GM19240 (cell line): ENCODE results near the gene TNFRSF17.
"Not testable (repeated sequence)": the region's sequence is repeated elsewhere in the genome, so short reads cannot be mapped to it uniquely, and the experiment has no call there.

Source experiments
- DNase-seq: peaks from one replicate; pipeline ENCODE4 v3.0.0; 2011; ENCODE audit warnings: low spot score; ENCODE audit not compliant: insufficient read length

The TNFRSF17 gene

DNA sequence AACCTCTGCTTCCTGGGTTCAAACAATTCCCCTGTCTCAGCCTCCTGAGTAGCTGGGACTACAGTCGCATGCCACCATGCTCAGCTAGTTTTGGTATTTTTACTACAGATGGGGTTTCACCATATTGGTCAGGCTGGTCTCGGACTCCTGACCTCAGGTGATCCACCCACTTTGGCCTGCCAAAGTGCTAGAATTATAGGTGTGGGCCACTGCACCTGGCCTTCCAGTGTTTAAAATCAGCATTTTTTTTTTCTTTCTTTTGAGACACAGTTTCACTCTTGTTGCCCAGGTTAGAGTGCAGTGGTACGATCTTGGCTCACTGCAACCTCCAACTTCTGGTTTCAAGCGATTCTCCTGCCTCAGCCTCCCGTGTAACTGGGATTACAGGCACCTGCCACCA is 5.3 kb downstream of the TNFRSF17 start:
- DNase-seq, result not testable (repeated sequence)

DNA sequence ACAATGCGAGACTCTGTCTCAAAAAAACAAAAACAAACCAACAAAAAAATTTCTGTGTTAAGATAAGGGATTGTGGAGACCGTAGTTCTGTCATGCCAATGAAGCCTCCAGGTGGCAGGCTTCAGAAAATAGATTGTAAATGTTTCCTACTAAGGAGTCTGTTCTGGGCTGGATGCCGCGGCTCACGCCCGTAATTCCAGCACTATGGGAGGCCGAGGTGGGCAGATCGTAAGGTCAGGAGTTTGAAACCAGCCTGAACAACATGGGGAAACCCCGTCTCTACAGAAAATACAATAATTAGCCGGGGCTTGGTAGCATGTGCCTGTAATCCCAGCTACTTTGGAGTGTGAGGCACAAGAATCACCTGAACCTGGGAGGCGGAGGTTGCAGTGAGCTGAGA is 7.1 kb downstream of the TNFRSF17 start:
- no peak for DNase-seq

DNA sequence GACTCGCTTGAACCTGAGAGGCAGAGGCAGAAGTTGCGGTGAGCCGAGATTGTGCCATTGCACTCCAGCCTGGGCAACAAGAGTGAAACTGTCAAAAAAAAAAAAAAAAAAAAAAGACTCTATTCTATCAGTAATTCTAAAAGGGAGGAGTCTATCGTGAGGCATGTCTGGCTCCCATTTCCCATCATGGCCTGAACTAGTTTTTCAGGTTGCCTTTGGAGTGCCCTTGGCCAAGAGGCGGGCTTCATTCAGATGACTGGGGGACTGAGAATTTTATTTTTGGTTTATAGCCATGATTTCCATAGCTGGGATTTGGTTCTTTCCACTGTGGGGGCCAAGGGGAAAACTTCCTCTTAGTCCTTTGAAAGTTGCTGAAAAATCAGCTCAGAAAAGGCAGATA is 8.1 kb downstream of the TNFRSF17 start:
- no peak for DNase-seq

DNA sequence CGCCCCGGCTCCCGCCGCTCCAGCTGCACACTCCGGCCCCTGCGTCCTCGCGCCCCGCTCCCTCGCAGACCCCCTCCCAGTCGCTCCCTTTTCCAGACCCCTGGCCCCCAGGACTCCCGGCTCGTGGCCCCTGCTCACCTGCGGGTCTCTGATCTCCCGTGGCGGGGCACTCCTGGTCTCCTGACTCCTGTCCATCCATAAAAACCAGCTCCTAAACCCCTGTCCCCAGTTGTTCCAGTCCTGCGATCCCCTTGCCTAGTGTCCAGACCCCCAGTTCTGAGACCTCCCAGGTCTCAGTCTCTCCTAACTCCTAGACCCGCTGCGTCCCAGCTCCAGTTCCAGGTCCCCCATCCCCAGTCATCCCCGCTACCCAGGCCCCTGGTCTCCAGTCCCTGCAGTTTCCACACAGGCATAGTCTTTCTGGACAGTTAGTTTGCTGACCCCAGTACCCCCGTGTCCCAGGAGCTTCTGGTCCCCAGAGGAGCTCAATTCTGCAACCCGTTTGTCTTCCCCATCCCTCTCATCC is 11.9 kb downstream of the TNFRSF17 start:
- no peak for DNase-seq

DNA sequence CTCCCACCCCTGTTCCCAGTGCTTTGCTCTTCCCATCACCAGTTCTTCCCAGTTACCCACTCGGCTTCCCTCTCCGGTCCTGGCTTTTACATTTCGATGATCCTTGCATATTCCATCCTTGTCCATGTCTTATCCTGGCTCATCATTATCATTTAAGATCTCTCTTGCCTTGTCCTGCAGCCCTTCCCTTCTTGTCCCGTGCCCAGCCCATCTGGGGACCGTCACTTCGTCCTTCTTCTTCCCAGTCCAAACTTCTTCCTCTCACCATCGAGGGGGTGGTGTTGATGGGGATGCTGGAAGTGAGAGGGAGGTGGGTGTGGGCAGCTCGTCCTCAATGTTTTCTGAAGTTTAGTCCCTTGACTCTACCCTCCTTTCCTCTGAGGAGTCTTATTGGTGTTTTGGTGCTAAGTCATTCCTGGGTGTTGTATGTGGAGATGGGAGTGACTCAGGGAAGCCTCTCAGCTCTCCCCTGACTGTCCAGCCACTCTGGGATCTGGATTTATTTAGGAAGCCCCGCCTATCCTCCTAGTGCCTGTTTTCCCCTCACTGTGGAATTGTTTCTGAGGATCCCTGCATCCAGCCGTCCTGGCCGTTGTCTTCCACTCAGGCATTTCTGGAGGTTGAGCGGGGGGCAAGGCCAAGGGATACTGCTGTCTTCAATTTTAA is 12.5 kb downstream of the TNFRSF17 start:
- no peak for DNase-seq

DNA sequence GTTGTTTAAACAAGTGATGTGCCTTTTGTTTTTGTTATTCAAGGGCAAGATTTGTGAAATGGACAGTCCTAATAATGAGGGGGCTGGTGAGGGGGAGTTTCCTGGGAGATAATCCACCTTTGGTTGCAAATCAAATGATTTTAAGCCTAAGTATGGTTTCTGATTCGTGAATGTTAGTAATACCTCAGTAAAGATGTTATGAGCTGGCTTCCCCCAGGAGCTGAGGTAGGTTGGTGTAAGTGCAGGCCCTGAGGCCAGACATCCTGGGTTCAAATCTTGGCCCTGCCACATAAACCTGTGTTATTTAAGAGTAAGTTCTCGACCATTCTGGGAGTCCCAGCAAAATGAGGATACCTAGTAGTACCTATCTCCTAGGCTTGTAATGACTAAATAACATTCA is 13.1 kb downstream of the TNFRSF17 start:
- DNase-seq, result no peak

DNA sequence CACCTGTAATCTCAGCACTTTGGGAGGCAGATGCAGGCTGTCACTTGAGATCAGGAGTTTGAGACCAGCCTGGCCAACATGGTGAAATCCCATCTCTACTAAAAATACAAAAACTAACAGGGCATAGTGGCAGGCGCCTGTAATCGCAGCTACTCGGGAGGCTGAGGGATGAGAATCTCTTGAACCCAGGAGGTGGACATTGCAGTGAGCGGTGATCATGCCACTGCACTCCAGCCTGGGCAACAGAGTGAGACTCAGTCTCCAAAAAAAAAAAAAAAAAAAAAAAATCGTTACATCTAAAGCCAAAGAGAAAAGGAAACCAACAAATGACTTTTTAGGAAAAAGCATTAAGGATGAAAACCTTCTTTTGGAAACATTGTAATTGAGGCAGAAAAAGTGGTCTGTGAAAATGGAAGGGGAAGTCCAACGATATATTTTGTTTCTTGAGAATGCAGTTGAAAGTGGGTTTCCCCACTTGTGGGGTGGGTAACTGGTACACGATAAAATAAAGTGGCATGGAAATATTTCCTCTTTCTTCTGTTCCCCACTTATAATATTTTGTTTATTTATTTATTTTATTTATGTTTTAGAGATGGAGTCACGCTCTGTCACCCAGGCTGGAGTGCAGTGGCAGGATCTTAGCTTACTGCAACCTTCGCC is 14.1 kb downstream of the TNFRSF17 start:
- DNase-seq, result no peak

DNA sequence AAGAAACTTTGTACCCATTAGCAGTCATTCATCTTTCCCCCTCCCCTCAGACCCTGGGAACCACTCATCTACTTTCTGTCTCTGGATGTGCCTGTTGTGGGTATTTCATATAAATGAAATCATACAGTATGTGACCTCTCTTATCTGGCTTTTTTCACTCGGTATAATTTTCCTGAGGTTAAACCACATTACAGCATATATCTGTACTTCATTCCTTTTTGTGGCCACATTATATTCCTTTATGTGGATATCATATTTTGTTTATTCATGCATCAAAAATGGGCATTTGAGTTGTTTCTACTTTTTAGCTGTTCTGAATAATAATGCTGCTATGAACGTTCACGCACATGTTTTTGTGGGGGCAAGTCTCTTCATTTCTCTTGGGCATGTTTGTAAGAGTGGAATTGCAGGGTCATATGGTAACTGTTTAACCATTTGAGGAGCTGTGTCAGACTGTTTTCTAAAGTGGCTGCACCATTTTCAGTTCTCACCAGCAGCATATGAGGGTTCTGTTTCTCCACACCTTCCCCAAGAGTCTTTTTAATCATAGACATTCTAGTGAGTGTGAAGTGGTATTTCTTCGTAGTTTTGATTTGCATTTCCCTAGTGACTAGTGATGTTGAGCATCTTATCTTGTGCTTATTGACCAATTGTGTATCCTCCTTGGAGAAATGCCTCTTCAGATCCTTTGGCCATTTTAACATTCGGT is 15.3 kb downstream of the TNFRSF17 start:
- DNase-seq, result no peak

DNA sequence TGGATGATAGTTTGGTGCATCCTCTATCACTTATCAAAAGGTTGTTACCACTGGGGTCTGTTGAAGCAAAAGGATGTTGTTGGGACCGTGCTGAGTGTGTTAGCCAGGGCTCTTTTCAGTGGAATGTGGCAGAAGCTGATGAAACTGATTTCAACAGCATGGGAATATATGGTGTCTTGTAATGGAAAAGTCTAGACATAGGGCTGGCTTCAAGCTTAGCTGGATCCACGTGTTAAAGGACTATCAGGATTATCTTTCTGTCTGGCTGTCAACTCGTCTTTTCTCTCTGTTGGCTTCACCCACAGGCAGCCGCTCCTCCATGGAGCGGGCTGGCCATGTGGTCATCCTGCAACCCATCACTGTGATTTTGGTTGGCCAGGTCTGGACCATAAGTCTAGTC is 20.2 kb downstream of the TNFRSF17 start:
- no peak for DNase-seq

DNA sequence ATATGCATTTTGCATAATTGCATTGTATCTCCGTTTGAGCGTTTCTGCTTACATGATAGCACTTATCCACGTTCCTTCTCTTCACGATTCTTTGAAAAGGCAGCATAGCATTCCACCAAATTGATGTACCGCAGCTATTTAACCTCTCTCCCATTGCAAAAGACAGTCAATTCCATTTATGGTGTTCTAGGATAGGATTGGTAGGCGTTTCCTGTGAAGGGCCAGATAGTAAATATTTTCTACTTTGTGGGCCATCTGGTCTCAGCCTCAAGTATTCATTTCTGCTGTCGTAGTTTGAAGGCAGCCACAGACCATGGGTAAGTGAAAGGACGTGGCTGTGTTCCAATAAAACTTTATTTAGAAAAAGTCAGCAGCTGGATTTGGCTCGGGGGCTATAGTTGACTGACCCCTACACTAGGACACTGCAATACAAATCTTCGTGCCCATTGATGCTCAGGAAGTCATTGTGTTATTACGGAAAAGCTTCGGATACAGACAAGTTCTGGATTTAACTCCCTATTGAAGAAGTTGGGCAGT is 21.6 kb downstream of the TNFRSF17 start:
- no peak for DNase-seq

DNA sequence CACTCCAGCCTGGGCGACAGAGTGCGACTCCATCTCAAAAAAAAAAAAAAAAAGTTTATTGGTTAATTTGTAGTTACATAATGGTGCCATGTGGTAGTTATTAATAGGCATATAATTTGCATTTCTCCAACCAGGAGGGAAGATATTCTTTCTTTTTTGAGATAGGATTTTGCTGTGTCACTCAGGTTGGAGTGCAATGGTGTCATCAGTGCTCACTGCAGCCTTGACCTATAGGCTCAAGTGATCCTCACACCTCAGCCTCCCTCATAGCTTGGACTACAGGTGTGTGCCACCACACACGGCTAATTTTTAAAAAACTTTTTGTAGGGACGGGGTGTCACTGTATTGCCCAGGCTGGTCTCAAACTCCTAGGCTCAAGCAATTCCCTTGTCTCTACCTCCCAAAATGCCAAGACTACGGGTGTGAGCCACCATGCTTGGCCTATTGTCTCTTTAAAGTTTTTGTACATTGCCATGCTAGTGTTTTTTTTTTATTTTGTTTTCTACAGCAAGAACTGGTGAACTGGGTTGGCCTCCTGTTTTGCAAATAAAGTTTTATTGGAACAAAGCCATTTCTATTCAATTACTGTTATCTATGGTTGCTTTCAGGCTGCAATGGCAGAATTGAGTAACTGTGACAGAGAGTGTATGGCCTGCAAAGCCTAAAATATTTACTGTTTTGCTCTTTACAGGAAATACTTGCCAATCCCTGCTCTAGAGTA is 23.4 kb downstream of the TNFRSF17 start:
- DNase-seq, result no peak

DNA sequence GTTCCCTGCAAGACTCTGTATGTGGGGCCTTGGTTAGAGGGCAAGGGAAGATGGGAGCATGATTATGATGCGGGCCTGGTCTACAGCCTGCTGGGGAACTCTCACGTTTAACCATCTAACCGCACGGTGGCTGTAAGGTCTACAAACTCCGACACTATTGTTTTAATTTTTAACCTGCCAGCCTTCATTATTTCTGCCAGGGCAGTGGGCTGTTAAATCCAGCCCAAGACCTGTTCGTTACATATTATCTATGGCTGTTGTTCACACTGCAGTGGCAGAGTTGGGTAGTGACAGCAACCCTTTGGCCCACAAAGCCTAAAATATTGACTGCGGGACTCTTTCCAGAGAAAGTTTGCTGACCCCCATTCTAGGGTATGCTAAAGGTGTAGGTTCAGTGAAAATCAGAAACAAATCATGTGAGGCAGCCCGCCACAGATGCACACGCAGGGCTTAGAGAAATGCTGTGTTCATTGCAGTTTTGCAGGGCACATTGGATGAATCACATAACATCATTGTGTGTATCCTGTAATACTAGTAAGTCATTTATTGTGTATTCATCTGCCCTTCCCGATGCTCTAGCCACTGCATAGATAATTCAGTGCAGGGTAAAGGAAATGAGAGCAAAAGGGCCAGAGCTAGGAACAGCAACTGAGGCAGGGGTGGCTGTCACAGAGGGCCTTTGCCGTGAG is 25.8 kb downstream of the TNFRSF17 start:
- no peak for DNase-seq

DNA sequence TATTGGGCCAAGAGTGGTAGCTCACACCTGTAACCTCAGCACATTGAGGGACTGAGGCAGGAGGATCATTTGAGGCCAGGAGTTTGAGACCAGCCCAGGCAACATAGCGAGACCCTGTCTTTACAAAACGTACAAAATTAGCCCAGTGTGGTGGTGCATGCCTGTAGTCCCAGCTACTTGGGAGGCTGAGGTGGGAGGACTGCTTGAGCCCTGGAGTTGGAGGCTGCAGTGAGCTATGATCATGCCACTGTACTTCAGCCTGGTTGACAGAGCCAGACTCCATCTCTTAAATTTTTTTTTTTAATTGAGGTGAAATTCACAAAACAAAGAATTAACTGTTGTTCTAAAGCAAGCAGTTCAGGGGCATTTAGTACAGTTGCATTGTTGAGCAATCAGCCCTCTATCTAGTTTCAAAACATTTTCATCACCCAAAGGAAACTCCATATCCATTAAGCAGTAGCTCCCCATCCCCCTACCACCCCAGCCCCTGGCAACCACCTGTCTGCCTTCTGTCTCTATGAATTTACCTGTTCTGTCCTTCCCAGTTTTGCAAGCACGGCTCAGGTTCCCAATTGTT is 27.1 kb downstream of the TNFRSF17 start:
- no peak for DNase-seq

DNA sequence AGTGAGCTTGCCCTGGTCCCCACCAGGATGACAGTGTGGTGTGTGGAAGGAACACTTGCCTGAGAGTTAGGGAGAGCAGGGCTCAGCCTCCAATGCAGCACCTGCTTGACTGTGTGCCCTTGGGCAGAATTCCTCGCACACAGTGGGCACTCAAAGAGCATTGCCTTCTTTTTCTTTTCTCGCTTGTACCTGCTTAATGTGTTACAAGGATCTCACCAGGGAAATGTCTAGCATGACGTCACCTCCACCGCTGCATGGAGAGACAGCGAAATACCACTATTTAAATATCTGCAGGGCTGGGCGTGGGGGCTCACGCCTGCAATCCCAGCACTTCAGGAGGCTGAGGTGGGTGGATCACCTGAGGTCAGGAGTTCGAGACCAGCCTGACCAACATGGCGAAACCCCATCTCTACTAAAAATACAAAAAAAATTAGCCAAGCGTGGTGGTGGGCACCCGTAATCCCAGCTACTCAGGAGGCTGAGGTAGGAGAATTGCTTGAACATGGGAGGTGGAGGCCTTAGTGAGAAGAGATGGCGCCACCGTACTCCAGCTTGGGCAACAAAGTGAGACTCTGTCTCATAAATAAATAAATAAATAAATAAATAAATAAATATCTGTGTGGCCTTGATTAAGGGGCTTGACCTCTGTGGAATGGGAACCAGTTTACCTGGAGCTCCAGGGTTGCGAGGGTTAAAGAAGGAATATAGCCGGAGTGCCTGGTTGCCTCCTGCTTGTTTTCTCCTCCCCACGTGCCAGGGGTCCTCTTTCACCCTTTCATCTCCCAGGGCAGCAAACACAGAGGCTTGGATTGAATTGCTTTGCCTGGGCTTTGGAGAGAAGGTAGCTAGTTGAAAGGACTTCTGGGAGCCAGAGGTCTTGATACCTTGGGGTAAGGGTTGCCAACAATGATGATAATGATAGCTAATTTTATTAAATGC is 27.8 kb downstream of the TNFRSF17 start:
- DNase-seq, result no peak

DNA sequence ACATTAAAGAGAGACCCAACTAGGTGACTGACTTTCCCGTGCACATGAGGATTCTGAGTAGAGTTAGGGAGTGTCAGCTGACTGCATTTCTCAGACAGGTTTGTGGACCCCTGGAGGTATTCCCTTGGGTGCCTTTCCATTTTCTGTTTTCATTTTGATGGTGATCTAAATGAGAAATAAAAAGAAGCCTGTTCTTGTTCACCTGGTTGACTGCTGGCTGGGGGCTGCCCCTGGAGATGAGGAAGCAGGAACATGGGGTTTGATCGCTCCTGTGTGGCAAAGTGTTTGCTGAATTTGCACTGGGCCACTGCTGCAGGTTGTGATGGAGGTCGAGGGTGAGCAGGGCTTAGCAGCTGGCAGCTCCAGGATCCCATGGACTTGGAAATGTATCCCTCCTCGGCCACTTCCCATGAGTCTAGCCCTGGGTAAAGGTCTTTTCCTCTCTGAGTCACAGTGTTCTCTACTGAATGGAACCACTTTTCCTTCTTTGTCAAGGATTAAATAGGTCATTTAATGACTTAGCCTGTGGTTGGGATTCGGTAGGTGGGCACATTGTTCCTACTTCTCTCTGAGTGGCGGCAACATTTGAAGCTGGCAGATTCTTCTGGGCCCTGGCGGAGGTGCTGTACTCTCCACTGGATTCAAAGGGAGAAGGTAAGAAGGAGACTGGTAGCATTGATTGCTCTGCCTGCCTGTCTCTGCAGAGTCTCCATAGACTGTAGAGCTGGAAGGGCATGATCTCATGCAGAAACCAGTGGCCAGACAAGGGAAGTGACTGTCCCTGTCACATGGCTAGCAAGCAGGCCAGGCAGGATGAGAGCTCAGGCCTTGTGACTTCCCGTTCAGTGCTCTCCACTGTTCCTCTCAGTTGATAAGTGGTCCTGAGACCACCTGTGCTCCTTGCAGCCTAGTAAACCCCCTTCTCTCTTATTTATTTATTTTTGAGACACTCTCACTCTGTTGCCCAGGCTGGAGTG is 29.4 kb downstream of the TNFRSF17 start:
- no peak for DNase-seq

DNA sequence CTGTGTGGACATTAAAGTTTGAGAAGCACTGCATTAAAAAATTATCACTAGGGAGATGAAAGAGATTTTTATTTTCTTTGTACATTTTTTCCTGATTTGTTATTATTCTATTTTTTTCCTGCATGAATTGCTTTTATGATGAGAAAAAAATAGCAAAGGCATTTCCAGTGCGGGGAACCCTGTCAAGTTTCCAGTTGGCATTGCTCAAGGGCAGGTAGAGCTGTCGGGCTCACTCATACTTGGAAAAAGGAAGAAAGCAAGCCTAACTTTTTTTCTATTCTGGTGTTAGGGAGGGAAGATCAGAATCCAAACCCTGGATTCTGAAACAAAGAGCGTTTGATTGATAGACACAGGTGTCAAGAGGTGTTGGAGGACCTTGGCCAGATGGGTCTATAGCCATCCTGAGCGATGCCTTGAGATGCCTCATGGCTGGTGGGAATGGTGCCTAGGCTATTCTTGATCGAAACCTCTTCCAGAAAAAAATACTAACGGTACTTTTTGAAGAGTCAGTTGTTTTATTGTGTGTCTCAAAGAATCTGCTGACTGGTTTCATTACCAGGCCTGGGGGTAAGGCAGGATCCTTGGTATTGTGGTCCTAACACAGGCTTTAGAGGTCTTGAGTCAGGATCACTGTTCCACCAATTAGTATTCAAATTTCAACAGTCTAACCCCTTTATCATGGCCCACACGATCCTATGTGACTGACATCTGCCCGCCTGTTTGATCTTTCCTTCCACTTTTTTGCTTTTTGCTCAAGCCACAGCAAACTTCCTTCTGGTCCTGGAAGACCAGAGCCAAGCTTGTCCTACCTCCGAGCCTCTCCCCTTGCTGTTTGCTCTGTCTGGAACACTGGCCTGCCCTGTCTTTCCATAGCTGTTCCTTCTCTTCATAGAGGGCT is 31.7 kb downstream of the TNFRSF17 start:
- DNase-seq, result no peak

DNA sequence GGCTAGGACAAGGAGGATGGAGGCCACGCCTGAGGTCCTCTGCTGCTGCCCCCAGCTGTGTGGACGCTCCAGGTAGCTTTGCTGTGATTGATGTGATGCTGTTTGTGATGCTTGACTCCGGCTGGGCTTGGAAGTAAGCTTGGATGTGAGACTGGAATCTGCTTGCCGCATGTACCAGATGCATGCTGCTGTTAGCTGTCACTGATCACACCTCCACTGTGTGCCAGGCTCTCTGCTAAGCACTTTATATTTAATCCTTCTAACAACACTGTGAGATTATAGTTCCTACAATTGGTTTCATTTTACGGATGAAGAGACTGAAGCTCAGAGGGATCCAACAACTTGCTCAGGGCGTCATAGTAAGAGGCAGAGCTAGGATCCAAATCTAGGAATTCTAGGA is 35.0 kb downstream of the TNFRSF17 start:
- DNase-seq, result no peak
